ENCODE measurements around the gene CCT2.

- TF ChIP-seq, protein P1, sequence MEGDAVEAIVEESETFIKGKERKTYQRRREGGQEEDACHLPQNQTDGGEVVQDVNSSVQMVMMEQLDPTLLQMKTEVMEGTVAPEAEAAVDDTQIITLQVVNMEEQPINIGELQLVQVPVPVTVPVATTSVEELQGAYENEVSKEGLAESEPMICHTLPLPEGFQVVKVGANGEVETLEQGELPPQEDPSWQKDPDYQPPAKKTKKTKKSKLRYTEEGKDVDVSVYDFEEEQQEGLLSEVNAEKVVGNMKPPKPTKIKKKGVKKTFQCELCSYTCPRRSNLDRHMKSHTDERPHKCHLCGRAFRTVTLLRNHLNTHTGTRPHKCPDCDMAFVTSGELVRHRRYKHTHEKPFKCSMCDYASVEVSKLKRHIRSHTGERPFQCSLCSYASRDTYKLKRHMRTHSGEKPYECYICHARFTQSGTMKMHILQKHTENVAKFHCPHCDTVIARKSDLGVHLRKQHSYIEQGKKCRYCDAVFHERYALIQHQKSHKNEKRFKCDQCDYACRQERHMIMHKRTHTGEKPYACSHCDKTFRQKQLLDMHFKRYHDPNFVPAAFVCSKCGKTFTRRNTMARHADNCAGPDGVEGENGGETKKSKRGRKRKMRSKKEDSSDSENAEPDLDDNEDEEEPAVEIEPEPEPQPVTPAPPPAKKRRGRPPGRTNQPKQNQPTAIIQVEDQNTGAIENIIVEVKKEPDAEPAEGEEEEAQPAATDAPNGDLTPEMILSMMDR (IDR thresholded peaks at IDR 0.05) = no peak
- TF ChIP-seq REST (IDR thresholded peaks at IDR 0.05; ENCODE audit: insufficient read depth in 1 of 2, low read depth in 2 of 2, low read length in 1 of 2) (no peak), SIN3A (IDR thresholded peaks at IDR 0.05; ENCODE audit: borderline replicate concordance, insufficient read depth, low read depth, low read length) (no peak)
These were observed 35.7 kb downstream of the CCT2 start for GRCh38 chr12:69620921-69621320.
